Left colon (tissue), 2 donors: ENCODE data around the gene ITIH1. TPM values are rescaled to one million over a fixed set of nuclear protein-coding genes. Genes with fewer than 3 reads are reported as not detected.
"Not testable (repeated sequence)": the region's sequence is repeated elsewhere in the genome, so short reads cannot be mapped to it uniquely, and the experiment has no call there.

Experiments
- ATAC-seq: fragments of 200-7000 bp; cut with Tn5 transposase; one replicate; pipeline ENCODE4 v1.9.1; 2020; ENCODE audit warnings: mild to moderate bottlenecking, moderate library complexity
- DNase-seq, 2 donors: peaks; one replicate each; pipeline ENCODE4 v3.0.0-alpha.2; 2020
- intact Hi-C, 2 donors: fragments of 100-400 bp; cut with DNase I in 1 of 2; cut with micrococcal nuclease in 1 of 2; formaldehyde crosslinking; loops; one replicate each; pipeline versions ENCODE4 v1.11.2 to v1.14.0; 2022; cut with DNase I, micrococcal nuclease
- total RNA-seq, 2 donors: library from RNA; stranded (reverse); fragmentation: NEBNext Ultra II Directional; extraction: Animal tissue kit (Norgen Biotek cat#: 25700); gene quantifications; one replicate each; pipeline ENCODE4 v1.2.1, GENCODE V29; 2021
- donor health status: DM: no; HTN: no; CAD: no.
- donor health status: DM: yes; HTN: yes; CAD: no.

ITIH1 gene
- total RNA-seq, 2 donors from 2014 or later = not detected

- no peak for DNase-seq
- intact Hi-C loops = no loop called here
- no peak for ATAC-seq
Measured at GRCh38 chr3:52774066-52774713, 3.2 kb upstream of the ITIH1 start.

GRCh38 chr3:52774901-52775864 is 2.2 kb upstream of the ITIH1 start:
- peak; percentile 19 for ATAC-seq
- DNase-seq = peak; percentile 26 to 44
- intact Hi-C loops = no loop called here

- intact Hi-C loops = no loop called here
- DNase-seq = peak in 1 of 2 donors; percentile 1
Measured at GRCh38 chr3:52775877-52776276, 1.5 kb upstream of the ITIH1 start.

DNA sequence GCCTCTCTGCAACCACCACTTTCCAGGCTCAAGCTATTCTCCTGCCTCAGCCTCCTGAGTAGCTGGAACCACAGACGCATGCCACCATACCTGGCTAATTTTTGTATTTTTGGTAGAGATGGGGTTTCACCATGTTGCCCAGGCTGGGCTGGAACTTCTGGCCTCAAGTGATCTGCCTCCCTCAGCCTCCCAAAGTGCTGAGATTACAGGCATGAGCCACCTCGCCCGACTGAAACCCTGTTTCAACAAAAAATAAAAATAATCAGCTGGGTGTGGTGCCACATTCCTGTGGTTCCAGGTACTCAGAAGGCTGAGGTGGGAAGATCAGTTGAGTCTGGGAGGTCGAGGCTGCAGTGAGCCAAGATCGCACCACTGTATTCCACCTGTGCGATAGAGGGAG is 913 bp upstream of the ITIH1 start:
- ATAC-seq, intact Hi-C loops: not testable (repeated sequence)
- peak in 1 of 2 donors; percentile 2 for DNase-seq

More at GRCh38 chr3:52775877-52776276, 1.5 kb upstream of the ITIH1 start:
- no peak for ATAC-seq

DNA sequence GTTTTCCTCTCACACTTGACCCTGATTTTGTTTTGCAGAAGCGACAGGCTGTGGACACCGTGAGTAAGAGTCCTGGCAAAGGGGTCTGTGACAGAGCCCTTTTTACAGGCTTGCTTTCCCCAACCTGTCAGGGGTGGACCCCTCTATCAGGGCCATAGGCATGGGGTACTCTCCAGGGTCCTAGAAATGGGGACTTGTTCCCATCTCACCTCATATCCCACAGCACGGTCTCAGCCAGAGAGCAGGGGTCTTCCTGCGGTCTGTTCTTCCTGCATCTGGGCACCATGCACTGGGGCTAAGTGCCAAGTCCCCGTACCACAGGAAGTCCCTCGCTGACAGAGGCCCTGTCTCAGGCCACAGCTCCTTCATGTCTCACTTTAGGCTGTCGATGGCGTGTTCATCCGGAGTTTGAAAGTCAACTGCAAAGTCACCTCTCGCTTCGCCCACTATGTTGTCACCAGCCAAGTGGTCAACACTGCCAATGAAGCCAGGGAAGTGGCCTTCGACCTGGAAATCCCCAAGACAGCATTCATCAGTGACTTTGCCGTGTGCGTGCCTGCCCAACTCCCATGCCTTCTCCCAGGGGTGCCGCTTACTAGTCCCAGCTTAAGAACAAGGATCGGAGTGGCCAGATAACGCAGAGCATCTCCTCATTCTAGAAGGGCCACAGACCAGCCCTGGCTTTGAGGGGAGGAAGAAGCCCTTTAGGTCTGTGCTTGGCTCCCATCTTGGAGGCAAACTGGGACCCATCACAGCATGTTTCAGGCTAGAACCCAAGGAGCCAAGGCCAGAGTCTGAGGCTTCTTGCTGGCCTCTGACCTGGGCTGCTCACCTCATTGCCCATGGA is 783 bp downstream of the ITIH1 start:
- ATAC-seq (no peak), DNase-seq (peak in 1 of 2 donors; percentile 11)
- intact Hi-C loops = no loop called here

DNA sequence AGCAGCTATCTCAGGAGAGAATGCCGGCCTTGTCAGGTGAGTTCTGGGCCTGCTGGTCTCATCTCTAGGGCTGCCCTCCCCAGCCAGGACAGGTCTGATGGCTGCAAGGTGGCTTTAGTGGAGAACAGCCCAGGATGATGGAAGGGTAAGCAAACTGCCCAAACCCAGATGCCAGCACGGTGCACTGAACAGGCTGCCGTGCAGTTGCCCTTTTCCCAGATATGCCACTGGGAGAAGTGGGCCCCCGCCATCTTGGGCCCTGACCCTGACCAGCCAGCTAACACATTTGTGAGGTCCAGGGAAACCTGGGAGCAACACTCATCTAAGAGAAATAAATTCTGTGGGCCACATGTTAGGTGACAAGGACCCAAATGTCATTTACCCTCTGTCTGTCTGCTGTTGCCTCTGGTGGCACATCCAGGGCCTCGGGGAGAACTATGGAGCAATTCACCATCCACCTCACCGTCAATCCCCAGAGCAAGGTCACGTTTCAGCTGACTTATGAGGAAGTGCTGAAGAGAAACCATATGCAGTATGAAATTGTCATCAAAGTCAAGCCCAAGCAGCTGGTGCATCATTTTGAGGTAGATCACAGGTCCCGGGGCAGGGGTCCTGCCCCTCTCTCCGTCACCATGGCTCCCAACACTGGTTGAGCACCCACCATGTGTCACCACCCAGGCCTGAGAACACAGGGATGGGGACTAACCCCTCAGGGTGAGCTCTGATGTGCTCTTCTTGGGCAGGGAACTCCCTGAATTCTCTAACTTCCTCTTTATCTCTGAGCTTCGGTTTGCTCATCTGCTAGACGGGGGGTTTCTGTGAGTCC is 1.8 kb downstream of the ITIH1 start:
- intact Hi-C loops = no loop called here
- ATAC-seq (no peak), DNase-seq (peak in 1 of 2 donors; percentile 17)

- DNase-seq = peak in 1 of 2 donors; percentile 15
Measured at GRCh38 chr3:52779837-52780585, 2.6 kb downstream of the ITIH1 start.

DNA sequence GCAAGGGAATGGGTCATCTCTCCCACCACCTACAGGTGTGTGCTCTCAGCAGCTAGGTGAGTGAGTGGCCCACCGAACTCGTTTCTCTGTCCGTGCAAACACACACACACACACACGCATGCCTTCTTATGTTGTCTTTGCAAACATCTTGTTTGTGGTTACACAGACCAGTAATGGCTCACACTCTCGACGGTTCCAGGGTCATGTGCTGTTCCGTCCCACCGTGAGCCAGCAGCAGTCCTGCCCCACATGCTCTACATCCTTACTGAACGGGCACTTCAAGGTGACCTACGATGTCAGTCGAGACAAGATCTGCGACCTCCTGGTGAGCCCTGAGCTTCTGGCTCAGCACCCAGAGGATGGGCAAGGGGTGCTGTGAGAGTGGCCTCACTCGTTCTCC is 4.3 kb downstream of the ITIH1 start:
- no peak for ATAC-seq
- DNase-seq = peak in 1 of 2 donors; percentile 12
- intact Hi-C loops = no loop called here

More at GRCh38 chr3:52779837-52780585, 2.6 kb downstream of the ITIH1 start:
- ATAC-seq = no peak
- intact Hi-C loops = no loop called here

DNA sequence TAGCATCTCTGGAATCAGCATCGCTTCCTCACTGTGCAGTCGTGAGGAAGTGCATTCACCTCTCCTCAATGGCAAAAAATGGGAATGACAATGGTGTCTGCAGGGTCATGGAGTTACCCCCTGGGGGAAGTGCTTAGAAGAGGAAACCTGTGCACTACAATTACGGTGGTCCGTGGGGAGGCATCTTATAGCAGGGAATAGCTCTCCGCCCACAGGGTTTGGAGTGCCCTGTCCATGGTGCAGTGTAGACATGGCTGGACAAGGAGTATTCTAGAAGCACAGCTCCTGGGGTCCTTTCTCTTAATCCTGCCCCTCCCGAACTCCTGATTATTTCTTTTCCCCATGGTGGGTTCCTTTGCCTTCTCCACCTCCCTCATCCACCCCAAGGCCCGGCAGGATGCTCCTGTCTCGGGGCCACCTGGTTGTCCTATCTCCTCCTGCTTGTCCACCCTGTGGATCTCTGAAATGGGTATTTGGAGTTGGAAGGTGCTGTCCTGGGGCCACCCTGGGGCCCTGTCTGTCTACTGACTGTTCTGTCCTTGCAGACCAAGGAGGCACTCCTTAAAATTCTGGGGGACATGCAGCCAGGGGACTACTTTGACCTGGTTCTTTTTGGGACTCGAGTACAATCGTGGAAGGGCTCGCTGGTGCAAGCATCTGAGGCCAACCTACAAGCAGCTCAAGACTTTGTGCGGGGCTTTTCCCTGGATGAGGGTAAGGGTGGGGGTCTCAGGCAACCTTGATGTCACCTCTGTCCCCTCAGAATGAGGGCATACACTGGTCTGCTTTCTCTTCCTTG is 5.2 kb downstream of the ITIH1 start:
- ATAC-seq (no peak), DNase-seq (peak in 1 of 2 donors; percentile 1)
- intact Hi-C loops = no loop called here

DNA sequence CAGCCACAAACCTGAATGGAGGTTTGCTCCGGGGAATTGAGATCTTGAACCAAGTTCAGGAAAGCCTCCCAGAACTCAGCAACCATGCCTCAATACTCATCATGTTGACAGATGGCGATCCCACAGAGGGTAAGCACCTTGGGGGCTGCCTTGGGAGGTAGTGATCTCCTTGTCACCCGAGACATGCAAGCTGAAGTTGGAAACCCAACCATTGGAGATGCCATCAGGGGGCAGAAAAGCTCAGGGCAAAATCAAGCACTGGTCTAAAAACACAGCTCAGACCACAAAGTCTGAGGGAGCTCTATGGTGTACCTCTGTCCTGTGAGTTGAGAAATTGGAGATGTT is 5.8 kb downstream of the ITIH1 start:
- ATAC-seq (no peak), DNase-seq (no peak)
- intact Hi-C loops = no loop called here

DNA sequence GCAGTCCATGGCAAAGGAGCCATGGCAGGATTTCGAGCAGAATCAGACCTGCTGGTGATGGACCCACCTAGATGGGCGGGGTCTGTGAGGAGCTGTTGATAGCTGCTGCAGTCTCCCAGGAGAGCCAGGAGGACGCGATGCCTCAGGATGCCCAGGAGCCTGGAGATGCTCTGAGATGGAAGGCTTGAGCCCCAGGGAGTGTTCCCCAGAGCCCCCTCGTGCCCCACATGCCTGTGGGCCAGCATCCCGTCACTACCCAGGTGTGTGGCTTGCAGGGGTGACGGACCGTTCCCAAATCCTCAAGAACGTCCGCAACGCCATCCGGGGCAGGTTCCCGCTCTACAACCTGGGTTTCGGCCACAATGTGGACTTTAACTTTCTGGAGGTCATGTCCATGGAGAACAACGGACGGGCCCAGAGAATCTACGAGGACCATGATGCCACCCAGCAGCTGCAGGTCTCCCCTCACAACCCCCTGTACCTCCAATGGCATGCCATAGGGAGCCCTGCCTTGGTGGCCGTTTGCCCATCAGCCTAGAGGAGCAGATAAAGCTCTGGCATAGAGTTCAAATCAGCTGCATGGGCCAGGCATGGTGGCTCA is 6.7 kb downstream of the ITIH1 start:
- peak in 1 of 2 donors; percentile 15 for DNase-seq
- ATAC-seq = no peak
- intact Hi-C loops = no loop called here

GRCh38 chr3:52784931-52785590 is 7.7 kb downstream of the ITIH1 start:
- intact Hi-C loops = no loop called here
- no peak for ATAC-seq

GRCh38 chr3:52786330-52787215 is 9.2 kb downstream of the ITIH1 start:
- intact Hi-C loops = no loop called here
- DNase-seq (no peak), ATAC-seq (no peak)

More at GRCh38 chr3:52784931-52785590, 7.7 kb downstream of the ITIH1 start:
- peak in 1 of 2 donors; percentile 17 for DNase-seq

DNA sequence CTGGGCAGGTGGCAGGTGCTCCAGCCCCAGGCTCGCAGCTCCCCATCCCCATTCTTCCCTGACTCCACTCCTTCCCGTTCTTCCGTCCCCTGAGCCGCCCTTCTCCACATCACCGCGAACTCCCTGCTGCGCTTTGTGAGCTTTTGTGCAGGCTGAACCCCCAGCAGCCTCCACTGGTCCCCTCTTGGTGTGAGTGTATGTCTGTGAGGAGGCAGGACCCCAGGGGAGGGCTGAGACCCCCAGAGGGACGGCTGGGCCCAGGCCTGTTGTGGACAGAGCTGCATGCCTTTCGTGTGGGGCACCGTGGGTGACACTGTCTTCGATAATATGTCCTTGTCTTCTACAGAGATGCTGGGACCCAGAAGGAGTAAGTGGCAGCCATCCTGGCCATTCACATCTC is 9.8 kb downstream of the ITIH1 start:
- intact Hi-C loops = no loop called here
- no peak for ATAC-seq
- no peak for DNase-seq
